HG02678 (cell line): ENCODE data around the gene CATSPER4.

Experiments
- ATAC-seq: cut with Tn5 transposase; IDR thresholded peaks from one replicate; pipeline ENCODE4 v1.9.1; 2021; ENCODE audit warnings: mild to moderate bottlenecking, moderate library complexity; ENCODE audit not compliant: unreplicated experiment

Gene CATSPER4

GRCh38 chr1:26190373-26190987, at the start of gene CATSPER4:
Gene CATSPER4, plus strand, starts transcription at chr1:26190602. Its CDS starts 26 bp downstream, at chr1:26190628.
- ATAC-seq, result no peak

GRCh38 chr1:26142159-26142558, 48.2 kb upstream of the CATSPER4 start:
- ATAC-seq, result no peak

GRCh38 chr1:26145041-26145959, 45.1 kb upstream of the CATSPER4 start:
- ATAC-seq, result peak; percentile 60

- ATAC-seq, result no peak
These were observed 44.5 kb upstream of the CATSPER4 start for GRCh38 chr1:26145960-26146294.

GRCh38 chr1:26148887-26149286, 41.5 kb upstream of the CATSPER4 start:
- no peak for ATAC-seq

- ATAC-seq, result no peak
These were observed 36.4 kb upstream of the CATSPER4 start for GRCh38 chr1:26153966-26154532.

GRCh38 chr1:26154750-26155149, 35.7 kb upstream of the CATSPER4 start:
- ATAC-seq, result no peak

GRCh38 chr1:26155370-26156284, 34.8 kb upstream of the CATSPER4 start:
- no peak for ATAC-seq

- no peak for ATAC-seq
These were observed 33.9 kb upstream of the CATSPER4 start for GRCh38 chr1:26156285-26157038.

GRCh38 chr1:26158271-26158907, 32.0 kb upstream of the CATSPER4 start:
- no peak for ATAC-seq

GRCh38 chr1:26158908-26159742, 31.3 kb upstream of the CATSPER4 start, which contains the start of gene FAM110D:
Gene FAM110D, plus strand, starts transcription at chr1:26159079. Its CDS starts 2,213 bp downstream, at chr1:26161292.
- ATAC-seq, result no peak

- no peak for ATAC-seq
These were observed 30.7 kb upstream of the CATSPER4 start for GRCh38 chr1:26159743-26160039.

- ATAC-seq, result no peak
These were observed 29.6 kb upstream of the CATSPER4 start for GRCh38 chr1:26160527-26161414.

GRCh38 chr1:26161415-26162219, 28.8 kb upstream of the CATSPER4 start:
- ATAC-seq, result no peak

GRCh38 chr1:26162220-26162709, 28.1 kb upstream of the CATSPER4 start:
- no peak for ATAC-seq

- no peak for ATAC-seq
These were observed 26.7 kb upstream of the CATSPER4 start for GRCh38 chr1:26163684-26164035.
